Eye (tissue), 1 donor: ENCODE results near the gene CLDN22.

Source experiments
- DNase-seq: peaks from one replicate; pipeline ENCODE4 v3.0.0-alpha.2; 2015

CLDN22 gene

GRCh38 chr4:183318656-183319055, 1.4 kb downstream of the CLDN22 start:
- no peak for DNase-seq

GRCh38 chr4:183314806-183315205, 5.3 kb downstream of the CLDN22 start:
- DNase-seq, result no peak

- DNase-seq, result no peak
Measured at GRCh38 chr4:183314336-183314735, 5.7 kb downstream of the CLDN22 start.

GRCh38 chr4:183312841-183313240, 7.2 kb downstream of the CLDN22 start:
- DNase-seq, result no peak

- DNase-seq, result no peak
Measured at GRCh38 chr4:183306811-183307210, 13.3 kb downstream of the CLDN22 start.

GRCh38 chr4:183304538-183304937, 15.5 kb downstream of the CLDN22 start:
- DNase-seq, result no peak

- DNase-seq, result no peak
Measured at GRCh38 chr4:183304067-183304466, 16.0 kb downstream of the CLDN22 start.

GRCh38 chr4:183303301-183303700, 16.8 kb downstream of the CLDN22 start:
- no peak for DNase-seq

GRCh38 chr4:183300655-183301054, 19.4 kb downstream of the CLDN22 start:
- DNase-seq, result no peak

GRCh38 chr4:183300070-183300469, 20.0 kb downstream of the CLDN22 start:
- no peak for DNase-seq

- DNase-seq, result no peak
Measured at GRCh38 chr4:183299464-183299863, 20.6 kb downstream of the CLDN22 start.

GRCh38 chr4:183297675-183298074, 22.4 kb downstream of the CLDN22 start:
- no peak for DNase-seq

GRCh38 chr4:183295711-183296110, 24.4 kb downstream of the CLDN22 start:
- no peak for DNase-seq

GRCh38 chr4:183291070-183291469, 29.0 kb downstream of the CLDN22 start:
- no peak for DNase-seq

GRCh38 chr4:183289688-183290087, 30.4 kb downstream of the CLDN22 start:
- DNase-seq, result no peak

- no peak for DNase-seq
Measured at GRCh38 chr4:183288955-183289354, 31.1 kb downstream of the CLDN22 start.

GRCh38 chr4:183287677-183288076, 32.4 kb downstream of the CLDN22 start:
- DNase-seq, result no peak

GRCh38 chr4:183287309-183287659, 32.8 kb downstream of the CLDN22 start:
- no peak for DNase-seq

- no peak for DNase-seq
Measured at GRCh38 chr4:183286590-183287308, 33.3 kb downstream of the CLDN22 start.

GRCh38 chr4:183285886-183286285, 34.2 kb downstream of the CLDN22 start:
- no peak for DNase-seq

- DNase-seq, result peak; percentile 40
Measured at GRCh38 chr4:183284965-183285364, 35.1 kb downstream of the CLDN22 start.

GRCh38 chr4:183284258-183284785, 35.8 kb downstream of the CLDN22 start:
- DNase-seq, result peak; percentile 25

GRCh38 chr4:183276106-183276505, 44.0 kb downstream of the CLDN22 start:
- no peak for DNase-seq

- no peak for DNase-seq
Measured at GRCh38 chr4:183272384-183272783, 47.7 kb downstream of the CLDN22 start.

GRCh38 chr4:183268556-183268955, 51.5 kb downstream of the CLDN22 start:
- DNase-seq, result no peak
